OCI-M2 (cell line): ENCODE results near the gene DDX55.
A peak's percentile ranks its signal among the peaks of the same experiment; 100 is the strongest.

ENCODE experiments used
- DNase-seq: peaks from one replicate; lab custom pipeline; 2025; ENCODE audit not compliant: unreplicated experiment; lab: John Stamatoyannopoulos, UW

The DDX55 gene

GRCh38 chr12:123614110-123614509 is 12.2 kb downstream of the DDX55 start:
- DNase-seq = no peak

- DNase-seq = no peak
Observed at GRCh38 chr12:123614531-123614930, 12.6 kb downstream of the DDX55 start.

GRCh38 chr12:123617144-123617543 is 15.2 kb downstream of the DDX55 start:
- DNase-seq = no peak

- no peak for DNase-seq
Observed at GRCh38 chr12:123617580-123617979, 15.7 kb downstream of the DDX55 start.

GRCh38 chr12:123621101-123621500 is 19.2 kb downstream of the DDX55 start:
- DNase-seq = no peak

- DNase-seq = no peak
Observed at GRCh38 chr12:123621619-123622530, 20.0 kb downstream of the DDX55 start.

GRCh38 chr12:123633379-123634141 is 31.7 kb downstream of the DDX55 start, which contains the start of the genes EIF2B1 and GTF2H3:
Gene EIF2B1 (minus strand): TSS chr12:123633686. CDS start chr12:123633557, 129 bp downstream.
Gene GTF2H3 (plus strand): TSS chr12:123633829. CDS start chr12:123633860, 31 bp downstream.
- peak; percentile 70 for DNase-seq

GRCh38 chr12:123634142-123634561 is 32.3 kb downstream of the DDX55 start:
- DNase-seq = no peak

- no peak for DNase-seq
Observed at GRCh38 chr12:123643911-123644310, 42.0 kb downstream of the DDX55 start.

- no peak for DNase-seq
Observed at GRCh38 chr12:123645380-123645779, 43.5 kb downstream of the DDX55 start.

GRCh38 chr12:123645878-123646277 is 44.0 kb downstream of the DDX55 start:
- no peak for DNase-seq

- no peak for DNase-seq
Observed at GRCh38 chr12:123648401-123648800, 46.5 kb downstream of the DDX55 start.

GRCh38 chr12:123654129-123654701 is 52.3 kb downstream of the DDX55 start:
- DNase-seq = no peak

- no peak for DNase-seq
Observed at GRCh38 chr12:123655420-123655819, 53.5 kb downstream of the DDX55 start.

GRCh38 chr12:123656392-123656791 is 54.5 kb downstream of the DDX55 start:
- no peak for DNase-seq

- no peak for DNase-seq
Observed at GRCh38 chr12:123657211-123657610, 55.3 kb downstream of the DDX55 start.

GRCh38 chr12:123659996-123660727 is 58.3 kb downstream of the DDX55 start:
- DNase-seq = no peak

GRCh38 chr12:123667771-123668170 is 65.9 kb downstream of the DDX55 start:
- DNase-seq = no peak
